GM18511 (cell line): Measurements from ENCODE around the gene RBX1.
"Not testable (repeated sequence)": the region's sequence is repeated elsewhere in the genome, so short reads cannot be mapped to it uniquely, and the experiment has no call there.

Experiments
- ATAC-seq: cut with Tn5 transposase; IDR thresholded peaks from one replicate; pipeline ENCODE4 v1.9.1; 2021; ENCODE audit warnings: mild to moderate bottlenecking, moderate library complexity; ENCODE audit not compliant: unreplicated experiment

The RBX1 gene

GRCh38 chr22:40950962-40951794, at the start of gene RBX1:
Gene RBX1, plus strand, starts transcription at chr22:40951378. Its CDS starts 21 bp downstream, at chr22:40951399.
- peak; percentile 86 for ATAC-seq

DNA sequence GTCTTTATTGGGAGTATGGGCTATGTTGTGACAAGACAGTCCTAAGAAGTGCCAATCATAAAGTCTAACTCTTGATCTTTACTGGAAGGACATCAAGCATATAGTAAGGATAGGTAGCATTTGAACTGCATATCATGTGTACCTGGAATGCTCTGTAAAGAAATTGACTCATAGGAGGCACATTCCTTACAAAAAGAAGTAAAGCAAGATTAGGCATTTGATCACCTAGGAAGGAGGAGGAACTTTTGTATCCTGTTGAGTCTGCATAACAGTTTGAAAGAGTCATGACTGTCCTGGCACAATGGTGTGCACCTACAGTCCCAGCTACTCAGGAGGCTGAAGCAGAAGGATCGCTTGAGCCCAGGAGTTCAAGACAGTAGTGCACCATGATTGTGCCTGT, 47.1 kb upstream of the RBX1 start:
- no peak for ATAC-seq

- ATAC-seq, result no peak
These were observed 42.3 kb upstream of the RBX1 start for GRCh38 chr22:40908895-40909294.

- no peak for ATAC-seq
These were observed 39.4 kb upstream of the RBX1 start for GRCh38 chr22:40911772-40912171.

- not testable (repeated sequence) for ATAC-seq
These were observed 38.2 kb upstream of the RBX1 start for GRCh38 chr22:40912987-40913386.

DNA sequence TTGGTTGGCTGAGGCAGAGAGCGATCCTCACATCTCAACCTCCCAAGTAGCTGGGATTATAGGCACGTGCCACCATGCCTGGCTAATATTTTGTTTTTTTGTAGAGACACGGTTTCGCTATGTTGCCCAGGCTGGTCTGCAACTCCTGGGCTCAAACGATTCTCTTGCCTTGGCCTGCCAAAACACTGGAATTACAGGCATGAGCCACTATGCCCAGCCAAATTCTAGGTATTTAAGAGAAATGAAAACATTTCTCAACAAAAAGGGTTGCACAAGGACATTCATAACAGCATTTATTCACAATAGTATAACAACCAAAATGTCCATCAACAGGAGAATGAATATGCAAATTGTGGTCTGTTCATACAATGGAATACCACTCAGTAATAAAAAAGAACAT, 31.7 kb upstream of the RBX1 start:
- no peak for ATAC-seq

- ATAC-seq, result no peak
These were observed 30.7 kb upstream of the RBX1 start for GRCh38 chr22:40920526-40920925.

DNA sequence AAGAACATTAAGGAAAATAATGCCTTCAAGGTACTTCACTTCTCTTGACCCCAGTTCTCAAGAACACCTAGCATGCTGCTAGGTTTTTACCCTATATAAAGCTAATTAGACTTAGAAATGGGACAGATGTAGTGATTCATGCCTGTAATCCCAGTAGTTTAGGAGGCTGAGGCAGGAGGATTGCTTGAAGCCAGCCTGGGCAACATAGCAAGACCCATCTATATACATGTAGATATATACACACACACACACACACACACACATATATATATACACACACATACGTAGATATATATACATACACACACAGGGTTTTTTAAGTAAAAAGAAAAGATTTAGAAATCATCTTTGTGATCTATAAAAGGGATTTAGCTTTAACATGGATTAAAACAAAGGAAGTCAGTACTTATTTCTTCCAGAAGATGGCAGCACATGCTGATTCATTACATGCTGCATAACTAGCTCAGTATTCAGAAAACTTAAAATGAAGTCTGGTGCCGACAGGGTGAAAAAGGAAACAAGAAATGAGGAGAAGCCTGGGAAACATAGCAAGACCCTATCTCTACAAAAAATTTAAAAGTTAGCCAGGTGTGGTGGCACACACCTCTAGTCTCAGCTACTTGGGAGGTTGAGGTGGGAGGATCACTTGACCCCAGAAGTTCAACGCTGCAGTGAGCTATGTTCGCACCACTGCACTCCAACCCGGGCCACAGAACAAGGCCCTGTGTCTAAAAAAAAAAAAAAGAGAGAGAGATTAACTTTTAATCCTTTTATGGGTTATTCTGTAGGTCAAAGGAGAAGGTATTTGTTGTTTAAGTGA, 28.5 kb upstream of the RBX1 start:
- ATAC-seq, result no peak

DNA sequence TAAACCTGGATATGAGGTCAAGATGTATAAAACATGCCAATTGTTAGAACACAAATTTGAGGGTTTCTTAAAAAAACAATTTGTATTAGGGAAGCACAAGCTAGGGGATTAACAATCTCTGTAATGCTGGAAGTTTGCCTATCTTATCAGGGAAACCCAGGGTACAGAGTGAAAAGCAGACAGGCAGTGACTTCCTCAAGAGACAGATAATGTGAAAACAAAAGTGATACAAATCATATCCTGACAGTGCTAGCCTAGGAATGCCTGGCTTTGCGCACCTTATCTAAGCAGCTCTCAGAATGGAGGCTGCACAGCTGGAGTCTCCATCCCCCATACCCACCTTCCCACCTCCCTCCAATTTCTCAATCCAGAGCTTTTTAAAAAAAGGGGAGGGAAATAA, 22.5 kb upstream of the RBX1 start:
- no peak for ATAC-seq

- no peak for ATAC-seq
These were observed 18.8 kb upstream of the RBX1 start for GRCh38 chr22:40932396-40932795.

GRCh38 chr22:40939202-40939601, 12.0 kb upstream of the RBX1 start:
- ATAC-seq, result no peak

DNA sequence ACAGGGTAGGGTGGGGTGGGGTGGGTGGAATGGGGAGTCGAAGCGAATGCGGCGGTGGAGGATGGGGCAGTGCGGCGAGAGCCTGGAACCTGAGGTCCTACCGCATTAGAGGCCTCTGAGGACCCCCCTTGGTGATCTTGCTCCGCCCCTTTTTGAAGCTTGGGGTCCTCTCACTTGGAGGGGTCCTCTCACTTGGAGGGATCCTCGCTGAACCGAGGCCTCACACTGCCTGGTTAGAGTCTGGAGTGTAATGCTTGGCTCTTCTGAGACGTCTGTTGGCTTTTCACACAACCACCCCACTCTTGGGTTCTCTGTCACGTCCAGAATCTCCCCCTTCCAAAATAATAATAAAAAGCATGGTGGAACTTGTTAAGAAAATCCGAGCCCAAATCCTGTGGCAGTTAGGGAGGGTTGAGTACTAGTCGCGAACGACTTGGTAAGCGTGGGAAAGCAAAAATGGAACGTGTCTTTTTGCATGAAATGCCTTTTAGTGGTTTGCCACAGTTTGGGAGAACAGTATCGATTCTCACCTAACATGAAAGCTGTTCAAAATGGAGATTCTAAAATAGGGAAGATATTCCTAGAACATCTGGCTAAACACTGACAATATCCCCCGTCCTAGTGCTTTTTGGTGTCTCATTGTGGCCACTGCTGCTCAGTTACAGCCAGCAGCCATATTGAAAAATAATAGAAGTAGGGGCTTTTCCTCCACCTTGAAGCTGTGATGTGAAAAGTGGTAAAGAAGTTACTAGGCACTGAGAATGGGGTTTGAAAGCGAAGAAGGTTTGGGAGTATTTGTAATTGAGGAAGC, 822 bp downstream of the RBX1 start:
- ATAC-seq, result no peak

GRCh38 chr22:40953471-40953870, 2.3 kb downstream of the RBX1 start:
- no peak for ATAC-seq

GRCh38 chr22:40954113-40954512, 2.9 kb downstream of the RBX1 start:
- no peak for ATAC-seq

DNA sequence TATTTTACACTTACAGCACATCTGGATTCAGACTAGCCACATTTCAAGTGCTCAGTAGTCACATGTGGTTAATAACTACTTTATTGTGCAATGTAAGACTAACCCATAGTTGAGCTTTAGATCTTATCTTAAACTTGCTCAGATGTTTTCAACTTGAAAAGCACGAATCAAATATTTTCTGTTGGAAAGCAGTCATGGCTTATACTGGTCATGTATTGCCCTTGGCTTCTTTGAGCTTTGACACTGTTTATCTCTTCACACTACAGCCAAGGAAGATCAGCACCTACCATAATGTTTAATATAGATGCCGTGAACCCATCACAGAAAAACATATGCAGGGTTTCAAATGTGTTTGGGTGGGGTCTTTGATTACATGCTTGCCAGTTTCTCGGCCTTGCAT, 4.4 kb downstream of the RBX1 start:
- no peak for ATAC-seq

- no peak for ATAC-seq
These were observed 6.4 kb downstream of the RBX1 start for GRCh38 chr22:40957601-40958000.

- ATAC-seq, result no peak
These were observed 7.1 kb downstream of the RBX1 start for GRCh38 chr22:40958299-40958698.

- no peak for ATAC-seq
These were observed 9.0 kb downstream of the RBX1 start for GRCh38 chr22:40960145-40960544.

DNA sequence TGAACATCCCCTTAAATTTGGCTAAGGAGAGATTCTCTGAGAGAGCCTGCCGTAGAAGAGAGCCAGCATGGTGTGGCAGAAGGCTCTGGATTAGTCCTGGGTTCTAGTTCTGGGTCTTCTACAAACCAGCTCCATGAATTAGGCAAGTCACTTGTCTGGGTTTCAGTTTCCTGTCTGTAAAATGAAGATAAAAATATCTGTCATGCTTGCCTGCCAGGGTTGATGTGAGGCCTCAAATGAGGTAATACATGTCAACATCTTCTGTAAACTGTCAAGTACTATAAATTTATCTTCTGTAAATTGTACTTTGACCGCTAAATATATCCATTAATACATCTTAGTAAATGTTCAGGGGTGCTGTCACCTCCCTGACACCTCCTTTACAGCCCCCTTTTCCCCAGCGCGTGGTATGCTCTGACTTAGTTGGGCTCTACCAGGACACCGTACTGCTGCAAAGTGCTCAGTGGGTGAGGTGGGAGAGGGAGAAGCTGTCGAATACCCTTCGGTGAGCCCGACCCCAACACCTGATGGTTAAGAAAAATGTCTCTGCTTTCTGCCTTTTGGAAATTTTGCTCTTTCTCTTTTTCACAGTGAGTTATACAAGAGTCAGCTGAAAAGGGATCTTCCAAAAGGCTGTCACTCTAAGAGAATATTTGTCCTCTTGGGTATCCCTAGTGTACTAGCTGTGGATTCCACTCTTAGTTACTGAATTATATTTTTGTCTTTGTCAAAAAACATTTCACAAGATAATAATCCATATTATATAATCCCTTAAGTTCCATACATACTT, 15.0 kb downstream of the RBX1 start:
- ATAC-seq, result no peak

GRCh38 chr22:40966726-40967085, 15.5 kb downstream of the RBX1 start:
- no peak for ATAC-seq
